CD4-positive, alpha-beta T cell (primary cell): Measurements from ENCODE around the gene STAB1. TPM values are rescaled to one million over a fixed set of nuclear protein-coding genes. Genes with fewer than 3 reads are reported as not detected.

Source experiments
- ATAC-seq: fragments of 200-7000 bp; cut with Tn5 transposase; one replicate; pipeline ENCODE4 v1.10.0; 2022; ENCODE audit warnings: mild to moderate bottlenecking; ENCODE audit not compliant: poor library complexity
- CTCF ChIA-PET: fragments of 350-600 bp; sonication (Branson Sonifier 250); formaldehyde crosslinking; loops from one replicate; lab custom pipeline; 2021; ENCODE audit warnings: antibody characterized with exemption, inconsistent platforms; lab: Charles Lee
- POLR2A ChIA-PET: fragments of 350-600 bp; sonication (Branson Sonifier 250); formaldehyde crosslinking; loops from one replicate; lab custom pipeline; 2021; ENCODE audit warnings: antibody characterized with exemption, inconsistent platforms; lab: Charles Lee
- DNase-seq, 14 experiments: peaks; one replicate each; pipeline ENCODE4 v3.0.0-alpha.2; 2013 to 2020; ENCODE audit warnings: mixed read lengths in 2 of 14
- H3K27ac ChIP-seq, 2 donors: one replicate each; pipeline versions ENCODE4 v1.5.1 to v1.7.0; 2013; ENCODE audit warnings: low read length in 2 of 2, low read depth in 1 of 2, mild to moderate bottlenecking in 1 of 2
- H3K27me3 ChIP-seq, 2 experiments: 1 replicate in 1 of 2; 2 replicates in 1 of 2; pipeline versions ENCODE4 v1.6.1 to v1.7.0; 2013; ENCODE audit warnings: low read length in 2 of 2, control low read depth in 1 of 2, mild to moderate bottlenecking in 1 of 2, moderate library complexity in 1 of 2; ENCODE audit not compliant: insufficient read depth in 2 of 2, control insufficient read depth in 1 of 2
- H3K36me3 ChIP-seq: one replicate; pipeline ENCODE4 v1.6.1; 2013; ENCODE audit warnings: low read length, control low read depth; ENCODE audit not compliant: insufficient read depth
- H3K4me1 ChIP-seq: one replicate; pipeline ENCODE4 v1.6.1; 2013; ENCODE audit warnings: low read length, control low read depth; ENCODE audit not compliant: insufficient read depth
- H3K4me3 ChIP-seq: one replicate; pipeline ENCODE4 v1.5.1; 2013; ENCODE audit warnings: mild to moderate bottlenecking, low read length, moderate library complexity
- H3K9me3 ChIP-seq, 2 experiments: 1 replicate in 1 of 2; 2 replicates in 1 of 2; pipeline versions ENCODE4 v1.6.1 to v1.7.0; 2013; ENCODE audit warnings: low read length in 2 of 2, mild to moderate bottlenecking in 2 of 2, control low read depth in 1 of 2, moderate library complexity in 1 of 2; ENCODE audit not compliant: control insufficient read depth in 1 of 2, insufficient read depth in 1 of 2
- H3K27ac Mint-ChIP-seq: one replicate; pipeline ENCODE4 v1.8.0; 2020; ENCODE audit warnings: mixed read lengths
- H3K27me3 Mint-ChIP-seq: one replicate; pipeline ENCODE4 v1.8.0; 2021; ENCODE audit warnings: mixed read lengths
- H3K36me3 Mint-ChIP-seq: one replicate; pipeline ENCODE4 v1.8.0; 2021; ENCODE audit warnings: low read depth, mixed read lengths
- H3K4me1 Mint-ChIP-seq: one replicate; pipeline ENCODE4 v1.8.0; 2021; ENCODE audit warnings: low read depth, mixed read lengths
- H3K4me3 Mint-ChIP-seq: one replicate; pipeline ENCODE4 v1.8.0; 2020; ENCODE audit warnings: mild to moderate bottlenecking, mixed read lengths
- H3K9me3 Mint-ChIP-seq: one replicate; pipeline ENCODE4 v1.8.0; 2020; ENCODE audit warnings: mixed read lengths
- intact Hi-C, 2 experiments: fragments of 100-400 bp; cut with DNase I in 1 of 2; cut with micrococcal nuclease in 1 of 2; formaldehyde crosslinking; loops; one replicate each; pipeline versions ENCODE4 v1.15.1 to v1.9.0; 2023 to 2025; cut with DNase I, micrococcal nuclease
- total RNA-seq, 174 experiments: library from RNA in 2 of 174; stranded (reverse) in 2 of 174; gene quantifications; one replicate each; pipeline ENCODE4 v1.2.3 and lab custom pipeline; 2021 to 2026
- TF ChIP-seq, protein P1 (sequence below): fragments of 200-600 bp; IDR thresholded peaks from one replicate; pipeline ENCODE4 v1.8.0; 2022; ENCODE audit warnings: antibody characterized with exemption, mild to moderate bottlenecking

STAB1 gene
- total RNA-seq, 2 experiments from 2014 or later: 1.5 to 2.5 TPM

DNA sequence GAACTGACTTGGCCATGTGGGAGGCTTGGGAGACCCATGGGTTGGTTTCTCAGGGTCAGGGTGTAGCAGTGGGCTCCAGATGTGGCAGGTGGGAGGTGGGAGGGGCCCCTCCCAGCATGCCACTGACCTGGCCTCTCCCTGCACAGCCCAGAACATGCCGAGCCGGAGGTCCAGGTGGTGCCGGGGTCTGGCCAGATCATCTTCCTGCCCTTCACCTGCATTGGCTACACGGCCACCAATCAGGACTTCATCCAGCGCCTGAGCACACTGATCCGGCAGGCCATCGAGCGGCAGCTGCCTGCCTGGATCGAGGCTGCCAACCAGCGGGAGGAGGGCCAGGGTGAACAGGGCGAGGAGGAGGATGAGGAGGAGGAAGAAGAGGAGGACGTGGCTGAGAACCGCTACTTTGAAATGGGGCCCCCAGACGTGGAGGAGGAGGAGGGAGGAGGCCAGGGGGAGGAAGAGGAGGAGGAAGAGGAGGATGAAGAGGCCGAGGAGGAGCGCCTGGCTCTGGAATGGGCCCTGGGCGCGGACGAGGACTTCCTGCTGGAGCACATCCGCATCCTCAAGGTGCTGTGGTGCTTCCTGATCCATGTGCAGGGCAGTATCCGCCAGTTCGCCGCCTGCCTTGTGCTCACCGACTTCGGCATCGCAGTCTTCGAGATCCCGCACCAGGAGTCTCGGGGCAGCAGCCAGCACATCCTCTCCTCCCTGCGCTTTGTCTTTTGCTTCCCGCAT, 7.9 kb upstream of the STAB1 start:
- Histone ChIP-seq H3K27ac (no peak overlapping the region), H3K27me3 (no peaks in the 10 kb centered on the region), H3K4me3 (no peak overlapping the region), H3K4me1 (peaks cover 4% of the 10 kb centered on the region), H3K36me3 (peaks cover 64% of the 10 kb centered on the region), H3K9me3 (no peaks in the 10 kb centered on the region)
- TF ChIP-seq, protein P1, sequence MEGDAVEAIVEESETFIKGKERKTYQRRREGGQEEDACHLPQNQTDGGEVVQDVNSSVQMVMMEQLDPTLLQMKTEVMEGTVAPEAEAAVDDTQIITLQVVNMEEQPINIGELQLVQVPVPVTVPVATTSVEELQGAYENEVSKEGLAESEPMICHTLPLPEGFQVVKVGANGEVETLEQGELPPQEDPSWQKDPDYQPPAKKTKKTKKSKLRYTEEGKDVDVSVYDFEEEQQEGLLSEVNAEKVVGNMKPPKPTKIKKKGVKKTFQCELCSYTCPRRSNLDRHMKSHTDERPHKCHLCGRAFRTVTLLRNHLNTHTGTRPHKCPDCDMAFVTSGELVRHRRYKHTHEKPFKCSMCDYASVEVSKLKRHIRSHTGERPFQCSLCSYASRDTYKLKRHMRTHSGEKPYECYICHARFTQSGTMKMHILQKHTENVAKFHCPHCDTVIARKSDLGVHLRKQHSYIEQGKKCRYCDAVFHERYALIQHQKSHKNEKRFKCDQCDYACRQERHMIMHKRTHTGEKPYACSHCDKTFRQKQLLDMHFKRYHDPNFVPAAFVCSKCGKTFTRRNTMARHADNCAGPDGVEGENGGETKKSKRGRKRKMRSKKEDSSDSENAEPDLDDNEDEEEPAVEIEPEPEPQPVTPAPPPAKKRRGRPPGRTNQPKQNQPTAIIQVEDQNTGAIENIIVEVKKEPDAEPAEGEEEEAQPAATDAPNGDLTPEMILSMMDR: no peak
- ChIA-PET POLR2A (no interaction called here), CTCF (no interaction called here)
- no peak overlapping the region for H3K4me3 Mint-ChIP-seq
- peaks cover 90% of the 10 kb centered on the region for H3K36me3 Mint-ChIP-seq
- H3K4me1 Mint-ChIP-seq: no peaks in the 10 kb centered on the region
- intact Hi-C loops: no loop called here
- H3K9me3 Mint-ChIP-seq: no peaks in the 10 kb centered on the region
- DNase-seq: no peak
- ATAC-seq: no peak
- no peaks in the 10 kb centered on the region for H3K27me3 Mint-ChIP-seq
- H3K27ac Mint-ChIP-seq: no peak overlapping the region

DNA sequence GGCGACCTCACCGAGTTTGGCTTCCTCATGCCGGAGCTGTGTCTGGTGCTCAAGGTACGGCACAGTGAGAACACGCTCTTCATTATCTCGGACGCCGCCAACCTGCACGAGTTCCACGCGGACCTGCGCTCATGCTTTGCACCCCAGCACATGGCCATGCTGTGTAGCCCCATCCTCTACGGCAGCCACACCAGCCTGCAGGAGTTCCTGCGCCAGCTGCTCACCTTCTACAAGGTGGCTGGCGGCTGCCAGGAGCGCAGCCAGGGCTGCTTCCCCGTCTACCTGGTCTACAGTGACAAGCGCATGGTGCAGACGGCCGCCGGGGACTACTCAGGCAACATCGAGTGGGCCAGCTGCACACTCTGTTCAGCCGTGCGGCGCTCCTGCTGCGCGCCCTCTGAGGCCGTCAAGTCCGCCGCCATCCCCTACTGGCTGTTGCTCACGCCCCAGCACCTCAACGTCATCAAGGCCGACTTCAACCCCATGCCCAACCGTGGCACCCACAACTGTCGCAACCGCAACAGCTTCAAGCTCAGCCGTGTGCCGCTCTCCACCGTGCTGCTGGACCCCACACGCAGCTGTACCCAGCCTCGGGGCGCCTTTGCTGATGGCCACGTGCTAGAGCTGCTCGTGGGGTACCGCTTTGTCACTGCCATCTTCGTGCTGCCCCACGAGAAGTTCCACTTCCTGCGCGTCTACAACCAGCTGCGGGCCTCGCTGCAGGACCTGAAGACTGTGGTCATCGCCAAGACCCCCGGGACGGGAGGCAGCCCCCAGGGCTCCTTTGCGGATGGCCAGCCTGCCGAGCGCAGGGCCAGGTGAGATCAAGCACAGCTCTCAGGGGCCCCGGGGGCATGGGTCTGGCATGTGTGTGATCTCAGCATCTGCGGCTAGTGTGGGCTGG, 7.1 kb upstream of the STAB1 start:
- H3K27me3 Mint-ChIP-seq: no peaks in the 10 kb centered on the region
- Histone ChIP-seq H3K9me3 (no peaks in the 10 kb centered on the region), H3K4me1 (peaks cover 4% of the 10 kb centered on the region), H3K4me3 (no peak overlapping the region), H3K27ac (no peak overlapping the region), H3K36me3 (peaks cover 64% of the 10 kb centered on the region), H3K27me3 (no peaks in the 10 kb centered on the region)
- H3K4me1 Mint-ChIP-seq: no peaks in the 10 kb centered on the region
- CTCF ChIA-PET: no interaction called here
- ATAC-seq (no peak), DNase-seq (no peak)
- H3K4me3 Mint-ChIP-seq: no peak overlapping the region
- intact Hi-C loops: no loop called here
- H3K27ac Mint-ChIP-seq: no peak overlapping the region
- H3K9me3 Mint-ChIP-seq: no peaks in the 10 kb centered on the region
- peaks cover 88% of the 10 kb centered on the region for H3K36me3 Mint-ChIP-seq
- TF ChIP-seq, protein P1: no peak
- POLR2A ChIA-PET: no interaction called here

DNA sequence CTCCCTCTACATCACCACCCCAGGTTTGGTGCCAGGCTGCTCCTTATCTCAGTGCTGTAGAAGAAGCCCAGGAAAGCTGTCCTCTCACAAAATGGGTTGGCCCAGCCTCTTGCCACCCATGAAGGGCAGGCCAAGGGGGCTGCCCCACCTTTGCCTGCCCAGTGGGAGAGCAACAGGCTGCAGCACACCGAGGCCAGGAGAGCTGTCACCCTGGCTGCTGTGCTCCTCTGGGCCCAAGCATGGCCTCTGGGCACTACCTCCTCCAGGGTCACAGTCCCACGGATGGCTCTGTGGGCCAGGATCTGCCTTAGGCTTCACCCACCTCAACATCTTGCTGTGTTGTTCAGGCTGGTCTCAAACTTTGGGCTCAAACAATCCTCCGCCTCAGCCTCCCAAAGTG, 6.4 kb upstream of the STAB1 start:
- intact Hi-C loops: no loop called here
- H3K27me3 Mint-ChIP-seq: no peaks in the 10 kb centered on the region
- no peaks in the 10 kb centered on the region for H3K9me3 ChIP-seq
- no peak overlapping the region for H3K27ac Mint-ChIP-seq
- ATAC-seq (no peak), DNase-seq (no peak)
- peaks cover 4% of the 10 kb centered on the region for H3K4me1 ChIP-seq
- H3K4me1 Mint-ChIP-seq: no peaks in the 10 kb centered on the region
- H3K9me3 Mint-ChIP-seq: no peaks in the 10 kb centered on the region
- no peak overlapping the region for H3K27ac ChIP-seq
- ChIA-PET CTCF (no interaction called here), POLR2A (no interaction called here)
- H3K36me3 Mint-ChIP-seq: peaks cover 86% of the 10 kb centered on the region
- no peak overlapping the region for H3K4me3 Mint-ChIP-seq
- no peak overlapping the region for H3K4me3 ChIP-seq
- H3K27me3 ChIP-seq: no peaks in the 10 kb centered on the region
- H3K36me3 ChIP-seq: peaks cover 65% of the 10 kb centered on the region
- TF ChIP-seq, protein P1: no peak
